CD14-positive monocyte (primary cell): ENCODE data around the gene BTBD7. TPM values are rescaled to one million over a fixed set of nuclear protein-coding genes. Genes with fewer than 3 reads are reported as not detected.
A peak's percentile ranks its signal among the peaks of the same experiment; 100 is the strongest.

Experiments used
- DNase-seq, 3 donors: peaks; one replicate each; pipeline ENCODE4 v3.0.0-alpha.2; 2011 to 2022
- H2AFZ ChIP-seq: 2 replicates; pipeline ENCODE4 v1.6.0; 2012; ENCODE audit warnings: mild to moderate bottlenecking, low read depth, low read length, inconsistent platforms; ENCODE audit not compliant: insufficient read depth, poor library complexity, severe bottlenecking
- H3K27ac ChIP-seq, 2 donors: 1 replicate in 1 of 2; 2 replicates in 1 of 2; pipeline ENCODE4 v1.5.1; 2012 to 2013; ENCODE audit warnings: low read length in 2 of 2, control low read depth in 1 of 2, inconsistent platforms in 1 of 2, low read depth in 1 of 2, mild to moderate bottlenecking in 1 of 2
- H3K27me3 ChIP-seq, 2 donors: one replicate each; pipeline versions ENCODE4 v1.6.0 to v1.6.1; 2011 to 2013; ENCODE audit warnings: low read length in 2 of 2; ENCODE audit not compliant: control insufficient read depth in 2 of 2, insufficient read depth in 2 of 2
- H3K36me3 ChIP-seq, 2 donors: replicated peaks in 1 of 2; 1 replicate in 1 of 2; 2 replicates in 1 of 2; pipeline versions ENCODE4 v1.5.1 to v1.6.1; 2012 to 2013; ENCODE audit warnings: low read length in 2 of 2, control low read depth in 1 of 2, inconsistent platforms in 1 of 2, mild to moderate bottlenecking in 1 of 2; ENCODE audit not compliant: insufficient read depth in 2 of 2, control insufficient read depth in 1 of 2
- H3K4me1 ChIP-seq, 2 donors: 1 replicate in 1 of 2; 2 replicates in 1 of 2; pipeline versions ENCODE4 v1.5.1 to v1.6.1; 2012 to 2013; ENCODE audit warnings: low read length in 2 of 2, control low read depth in 1 of 2, inconsistent platforms in 1 of 2, mild to moderate bottlenecking in 1 of 2, moderate library complexity in 1 of 2; ENCODE audit not compliant: insufficient read depth in 2 of 2, control insufficient read depth in 1 of 2
- H3K4me2 ChIP-seq: replicated peaks from 2 replicates; pipeline ENCODE3; 2012; ENCODE audit warnings: low read length, moderate library complexity, mild to moderate bottlenecking; ENCODE audit not compliant: poor library complexity, severe bottlenecking; ENCODE audit errors: extremely low read depth
- H3K4me3 ChIP-seq, 3 experiments: fragments of 200-600 bp in 1 of 3; sonication (generic) in 1 of 3; replicated peaks in 1 of 3; 1 replicate in 2 of 3; 2 replicates in 1 of 3; pipeline ENCODE4 v1.5.1; 2011 to 2013; ENCODE audit warnings: low read length in 3 of 3, mild to moderate bottlenecking in 3 of 3, control low read depth in 2 of 3, low read depth in 2 of 3, inconsistent platforms in 1 of 3, moderate library complexity in 1 of 3
- H3K79me2 ChIP-seq: 2 replicates; pipeline ENCODE4 v1.6.0; 2012; ENCODE audit warnings: mild to moderate bottlenecking, control low read depth, inconsistent platforms, low read length, moderate library complexity; ENCODE audit not compliant: insufficient read depth
- H3K9ac ChIP-seq: 2 replicates; pipeline ENCODE4 v1.6.0; 2017; ENCODE audit warnings: low read length, mild to moderate bottlenecking; ENCODE audit not compliant: insufficient read depth, poor library complexity, severe bottlenecking
- H3K9me3 ChIP-seq, 2 donors: replicated peaks in 1 of 2; 1 replicate in 1 of 2; 2 replicates in 1 of 2; pipeline versions ENCODE4 v1.5.1 to v1.6.1; 2012 to 2013; ENCODE audit warnings: low read length in 2 of 2, control low read depth in 1 of 2; ENCODE audit not compliant: control insufficient read depth in 1 of 2, insufficient read depth in 1 of 2
- H4K20me1 ChIP-seq: 2 replicates; pipeline ENCODE4 v1.6.0; 2012; ENCODE audit warnings: mild to moderate bottlenecking, low read length, control low read depth, moderate library complexity; ENCODE audit not compliant: insufficient read depth
- H3K27ac Mint-ChIP-seq, 7 donors: one replicate each; pipeline ENCODE4 v1.8.0; 2020; ENCODE audit warnings: mild to moderate bottlenecking in 7 of 7, mixed read lengths in 7 of 7, moderate library complexity in 6 of 7, inconsistent platforms in 2 of 7
- H3K27me3 Mint-ChIP-seq, 3 donors: one replicate each; pipeline ENCODE4 v1.8.0; 2021 to 2022; ENCODE audit warnings: low read depth in 3 of 3, mild to moderate bottlenecking in 3 of 3, mixed read lengths in 3 of 3, moderate library complexity in 3 of 3, inconsistent platforms in 1 of 3
- H3K36me3 Mint-ChIP-seq, 2 donors: one replicate each; pipeline ENCODE4 v1.8.0; 2020; ENCODE audit warnings: mixed read lengths in 2 of 2, inconsistent platforms in 1 of 2, mild to moderate bottlenecking in 1 of 2
- H3K4me1 Mint-ChIP-seq: one replicate; pipeline ENCODE4 v1.8.0; 2020; ENCODE audit warnings: mild to moderate bottlenecking, mixed read lengths
- H3K4me3 Mint-ChIP-seq, 2 donors: one replicate each; pipeline ENCODE4 v1.8.0; 2020; ENCODE audit warnings: mild to moderate bottlenecking in 2 of 2, mixed read lengths in 2 of 2, moderate library complexity in 1 of 2
- H3K9me3 Mint-ChIP-seq, 7 donors: one replicate each; pipeline ENCODE4 v1.8.0; 2020 to 2022; ENCODE audit warnings: mixed read lengths in 7 of 7, mild to moderate bottlenecking in 6 of 7, moderate library complexity in 6 of 7, inconsistent platforms in 2 of 7
- WGBS: methylation state at CpG from one replicate; pipeline ENCODE4 v1.1.5; 2013; ENCODE audit warnings: missing lambda C conversion rate; ENCODE audit not compliant: insufficient coverage; 5-methylcytosine and 5-hydroxymethylcytosine counted together
- intact Hi-C, 2 donors: fragments of 100-400 bp; cut with micrococcal nuclease; formaldehyde crosslinking; loops; one replicate each; pipeline versions ENCODE4 v1.15.0 to v1.15.1; 2023
- polyA plus RNA-seq, 3 donors: library from polyadenylated mRNA; depleted of rRNA in 1 of 3; unstranded in 2 of 3; stranded (reverse) in 1 of 3; fragments of 300-500 nt in 2 of 3; fragments of >200 nt in 1 of 3; fragmentation: Illumina TruSeq in 2 of 3; gene quantifications; 1 replicate in 2 of 3; 2 replicates in 1 of 3; pipeline ENCODE4 v1.2.3, GENCODE V29; 2012 to 2021
- TF ChIP-seq, protein P1 (sequence below): fragments of 200-600 bp; IDR thresholded peaks from one replicate; pipeline ENCODE4 v1.8.0; 2022; ENCODE audit warnings: antibody characterized with exemption, mild to moderate bottlenecking

Gene BTBD7
- polyA plus RNA-seq, 3 donors: 8.3 to 8.6 (median 8.5) TPM

DNA sequence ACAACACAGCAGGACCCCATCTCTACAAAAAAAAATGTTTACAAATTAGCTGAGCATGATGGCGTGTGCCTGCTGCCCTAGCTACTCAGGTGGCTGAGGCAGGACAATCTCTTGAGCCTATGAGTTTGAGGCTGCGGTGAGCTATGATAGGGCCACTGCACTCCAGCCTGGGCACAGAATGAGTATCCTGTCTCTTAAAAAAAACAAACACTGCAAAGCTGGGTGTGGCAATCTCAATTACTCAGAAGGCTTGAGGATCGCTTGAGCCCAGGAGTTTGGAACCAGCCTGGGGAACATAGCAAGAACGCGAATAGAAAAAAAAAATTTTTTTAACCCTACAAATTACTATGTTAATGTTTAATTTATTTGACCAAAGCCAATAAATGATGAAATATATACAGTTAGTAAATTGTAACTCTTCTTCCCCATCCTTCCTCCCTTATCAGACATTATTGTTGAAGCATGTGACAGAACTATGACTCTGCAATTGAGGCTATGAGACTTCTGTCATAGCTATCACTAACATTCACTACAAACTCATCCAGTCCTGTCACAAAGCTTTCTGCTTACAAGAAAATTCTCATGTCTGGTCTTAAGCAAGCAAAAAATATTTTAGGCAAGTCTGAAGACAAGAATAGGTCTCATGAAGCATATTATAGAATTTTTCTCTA is 9.8 kb downstream of the BTBD7 start:
- Histone ChIP-seq H3K9me3 (no peaks in the 10 kb centered on the region), H3K27ac (peak overlapping the region in 1 of 2 donors; percentile 60), H4K20me1 (peaks cover 99% of the 10 kb centered on the region), H3K4me1 (peaks cover 27 to 29% of the 10 kb centered on the region in 2 donors), H3K27me3 (no peaks in the 10 kb centered on the region), H3K4me3 (no peak overlapping the region), H3K36me3 (peaks cover 0 to 13% of the 10 kb centered on the region in 2 donors), H3K4me2 (no peak overlapping the region), H3K79me2 (peaks cover 100% of the 10 kb centered on the region), H3K9ac (no peak overlapping the region), H2AFZ (no peak overlapping the region)
- 93% methylated on average over 2 of the region's 5 CpGs for WGBS
- Mint-ChIP-seq H3K4me3 (peak overlapping the region in 1 of 2 donors; percentile 15), H3K27me3 (no peaks in the 10 kb centered on the region), H3K4me1 (peaks cover 60% of the 10 kb centered on the region), H3K9me3 (no peaks in the 10 kb centered on the region), H3K36me3 (peaks cover 10 to 20% of the 10 kb centered on the region in 2 donors), H3K27ac (peak overlapping the region; percentile 31 to 87 (median 80))
- TF ChIP-seq, protein P1, sequence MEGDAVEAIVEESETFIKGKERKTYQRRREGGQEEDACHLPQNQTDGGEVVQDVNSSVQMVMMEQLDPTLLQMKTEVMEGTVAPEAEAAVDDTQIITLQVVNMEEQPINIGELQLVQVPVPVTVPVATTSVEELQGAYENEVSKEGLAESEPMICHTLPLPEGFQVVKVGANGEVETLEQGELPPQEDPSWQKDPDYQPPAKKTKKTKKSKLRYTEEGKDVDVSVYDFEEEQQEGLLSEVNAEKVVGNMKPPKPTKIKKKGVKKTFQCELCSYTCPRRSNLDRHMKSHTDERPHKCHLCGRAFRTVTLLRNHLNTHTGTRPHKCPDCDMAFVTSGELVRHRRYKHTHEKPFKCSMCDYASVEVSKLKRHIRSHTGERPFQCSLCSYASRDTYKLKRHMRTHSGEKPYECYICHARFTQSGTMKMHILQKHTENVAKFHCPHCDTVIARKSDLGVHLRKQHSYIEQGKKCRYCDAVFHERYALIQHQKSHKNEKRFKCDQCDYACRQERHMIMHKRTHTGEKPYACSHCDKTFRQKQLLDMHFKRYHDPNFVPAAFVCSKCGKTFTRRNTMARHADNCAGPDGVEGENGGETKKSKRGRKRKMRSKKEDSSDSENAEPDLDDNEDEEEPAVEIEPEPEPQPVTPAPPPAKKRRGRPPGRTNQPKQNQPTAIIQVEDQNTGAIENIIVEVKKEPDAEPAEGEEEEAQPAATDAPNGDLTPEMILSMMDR: no peak
- peak in 1 of 3 donors; percentile 45 for DNase-seq
- intact Hi-C loops: no loop called here

DNA sequence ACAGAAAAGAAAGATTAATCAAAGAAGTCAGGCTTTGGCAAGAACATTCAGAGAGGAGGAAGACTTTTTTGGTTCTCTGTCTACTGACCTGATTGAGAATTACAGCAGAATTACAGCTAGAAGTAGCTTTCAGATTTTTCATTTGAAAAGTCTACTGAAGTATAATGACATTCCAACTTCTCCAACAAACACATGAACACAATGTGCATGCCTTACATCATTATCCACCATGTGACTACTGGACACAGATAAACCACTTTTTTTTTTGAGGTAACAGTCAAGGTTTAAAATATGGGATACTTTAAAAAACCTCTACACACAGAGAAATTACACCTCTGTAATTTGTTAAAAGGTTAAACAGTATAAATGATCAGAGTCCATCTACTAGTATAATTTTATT is 12.3 kb downstream of the BTBD7 start:
- no peak overlapping the region for H3K27ac Mint-ChIP-seq
- intact Hi-C loops: no loop called here
- no peaks in the 10 kb centered on the region for H3K27me3 Mint-ChIP-seq
- no peak overlapping the region for H3K4me3 ChIP-seq
- H3K9me3 ChIP-seq: no peaks in the 10 kb centered on the region
- H3K4me1 Mint-ChIP-seq: peaks cover 63% of the 10 kb centered on the region
- peaks cover 100% of the 10 kb centered on the region for H4K20me1 ChIP-seq
- peak overlapping the region in 1 of 2 donors; percentile 33 for H3K27ac ChIP-seq
- peaks cover 0 to 13% of the 10 kb centered on the region in 2 donors for H3K36me3 ChIP-seq
- peaks cover 0 to 3% (median 0%) of the 10 kb centered on the region in 7 donors for H3K9me3 Mint-ChIP-seq
- no peak overlapping the region for H2AFZ ChIP-seq
- H3K4me1 ChIP-seq: peaks cover 34 to 41% of the 10 kb centered on the region in 2 donors
- no peak for DNase-seq
- H3K36me3 Mint-ChIP-seq: peaks cover 10 to 20% of the 10 kb centered on the region in 2 donors
- no peaks in the 10 kb centered on the region for H3K27me3 ChIP-seq
- no peak overlapping the region for H3K9ac ChIP-seq
- TF ChIP-seq, protein P1: no peak
- peaks cover 97% of the 10 kb centered on the region for H3K79me2 ChIP-seq
- no peak overlapping the region for H3K4me2 ChIP-seq
- H3K4me3 Mint-ChIP-seq: no peak overlapping the region
